A673 (cell line): ENCODE data around the gene ENO4.

ENCODE experiments used
- EZH2 ChIP-seq: fragments of 200-600 bp; sonication (generic); IDR thresholded peaks from 2 replicates; pipeline ENCODE4 v1.6.1; 2017; ENCODE audit warnings: borderline replicate concordance, low read depth, mild to moderate bottlenecking, mixed read lengths, antibody characterized with exemption, low read length; ENCODE audit not compliant: poor library complexity, severe bottlenecking
- TF ChIP-seq, protein P1 (sequence below): fragments of 300-800, 200-600 bp; sonication (generic); conservative IDR thresholded peaks from 2 replicates; pipeline ENCODE4 v1.5.1; 2017; ENCODE audit warnings: low read depth, mild to moderate bottlenecking, antibody characterized with exemption, low read length, moderate library complexity, mixed read lengths

DNA sequence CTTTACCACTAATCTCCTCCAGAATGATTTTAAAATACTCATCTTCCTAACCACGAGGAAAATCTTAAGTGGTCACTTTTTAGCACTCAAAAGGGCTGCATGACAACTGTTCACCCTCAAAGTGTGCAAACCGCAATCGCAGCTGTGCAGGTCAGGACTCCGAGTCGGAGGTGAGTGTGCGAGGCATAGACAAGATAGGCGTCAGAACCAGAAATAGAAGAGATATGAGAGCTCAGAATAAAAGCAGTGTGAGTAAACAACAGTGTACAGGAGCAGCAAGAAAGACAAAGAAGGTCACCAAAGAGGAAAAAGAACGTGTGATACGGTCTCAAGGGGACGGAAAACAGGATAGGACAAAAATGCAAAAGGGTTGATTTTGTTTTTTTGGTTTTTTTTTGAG lies 17.5 kb upstream of the ENO4 start:
- TF ChIP-seq, protein P1, sequence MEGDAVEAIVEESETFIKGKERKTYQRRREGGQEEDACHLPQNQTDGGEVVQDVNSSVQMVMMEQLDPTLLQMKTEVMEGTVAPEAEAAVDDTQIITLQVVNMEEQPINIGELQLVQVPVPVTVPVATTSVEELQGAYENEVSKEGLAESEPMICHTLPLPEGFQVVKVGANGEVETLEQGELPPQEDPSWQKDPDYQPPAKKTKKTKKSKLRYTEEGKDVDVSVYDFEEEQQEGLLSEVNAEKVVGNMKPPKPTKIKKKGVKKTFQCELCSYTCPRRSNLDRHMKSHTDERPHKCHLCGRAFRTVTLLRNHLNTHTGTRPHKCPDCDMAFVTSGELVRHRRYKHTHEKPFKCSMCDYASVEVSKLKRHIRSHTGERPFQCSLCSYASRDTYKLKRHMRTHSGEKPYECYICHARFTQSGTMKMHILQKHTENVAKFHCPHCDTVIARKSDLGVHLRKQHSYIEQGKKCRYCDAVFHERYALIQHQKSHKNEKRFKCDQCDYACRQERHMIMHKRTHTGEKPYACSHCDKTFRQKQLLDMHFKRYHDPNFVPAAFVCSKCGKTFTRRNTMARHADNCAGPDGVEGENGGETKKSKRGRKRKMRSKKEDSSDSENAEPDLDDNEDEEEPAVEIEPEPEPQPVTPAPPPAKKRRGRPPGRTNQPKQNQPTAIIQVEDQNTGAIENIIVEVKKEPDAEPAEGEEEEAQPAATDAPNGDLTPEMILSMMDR: no peak
- no peak for TF ChIP-seq EZH2
